ENCODE results near the gene GALNT2.

GRCh38 chr1:230220478-230220877 lies 153.4 kb downstream of the GALNT2 start:
- TF ChIP-seq CTCF (IDR thresholded peaks at IDR 0.05): no peak
- TF ChIP-seq ZFX (IDR thresholded peaks at IDR 0.05; ENCODE audit: borderline replicate concordance): no peak
